H9 (cell line): Measurements from ENCODE around the gene BEX3. TPM values are rescaled to one million over a fixed set of nuclear protein-coding genes. Genes with fewer than 3 reads are reported as not detected.

Experiments used
- DNase-seq: peaks from one replicate; pipeline ENCODE4 v3.0.0-alpha.2; 2017
- H2AFZ ChIP-seq: one replicate; pipeline ENCODE4 v1.6.1; 2013; ENCODE audit warnings: mild to moderate bottlenecking, low read length, control low read depth, moderate library complexity
- H2AK5ac ChIP-seq: 2 replicates; pipeline ENCODE4 v1.6.1; 2013; ENCODE audit warnings: low read length, control low read depth, mixed read lengths; ENCODE audit not compliant: insufficient read length
- H2BK120ac ChIP-seq: one replicate; pipeline ENCODE4 v1.6.1; 2013; ENCODE audit warnings: low read depth, mild to moderate bottlenecking, low read length, control low read depth, inconsistent platforms; ENCODE audit not compliant: poor library complexity, severe bottlenecking
- H2BK12ac ChIP-seq: 2 replicates; pipeline ENCODE4 v1.6.1; 2013; ENCODE audit warnings: low read length, control low read depth, mixed read lengths, low read depth; ENCODE audit not compliant: insufficient read length
- H2BK15ac ChIP-seq: 2 replicates; pipeline ENCODE4 v1.6.1; 2013; ENCODE audit warnings: low read depth, low read length, control low read depth
- H2BK20ac ChIP-seq: one replicate; pipeline ENCODE4 v1.6.1; 2013; ENCODE audit warnings: low read depth, mild to moderate bottlenecking, low read length, control low read depth, inconsistent platforms; ENCODE audit not compliant: poor library complexity, severe bottlenecking
- H2BK5ac ChIP-seq: 2 replicates; pipeline ENCODE4 v1.6.1; 2013; ENCODE audit warnings: low read length, control low read depth, mixed read lengths; ENCODE audit not compliant: insufficient read length
- H3K14ac ChIP-seq: 2 replicates; pipeline ENCODE4 v1.6.1; 2013; ENCODE audit warnings: low read length, control low read depth; ENCODE audit not compliant: insufficient read depth
- H3K18ac ChIP-seq: 2 replicates; pipeline ENCODE4 v1.6.1; 2013; ENCODE audit warnings: low read depth, mild to moderate bottlenecking, mixed read lengths, low read length, control low read depth; ENCODE audit not compliant: insufficient read length
- H3K23ac ChIP-seq: 2 replicates; pipeline ENCODE4 v1.6.1; 2013; ENCODE audit warnings: low read length, control low read depth, mixed read lengths, low read depth; ENCODE audit not compliant: insufficient read length
- H3K23me2 ChIP-seq: 2 replicates; pipeline ENCODE4 v1.6.1; 2013; ENCODE audit warnings: low read depth, mild to moderate bottlenecking, mixed read lengths, low read length, control low read depth; ENCODE audit not compliant: insufficient read length, poor library complexity, severe bottlenecking
- H3K27ac ChIP-seq: 2 replicates; pipeline ENCODE4 v1.5.1; 2013; ENCODE audit warnings: low read length, control low read depth, mixed read lengths, low read depth; ENCODE audit not compliant: insufficient read length
- H3K27me3 ChIP-seq: 2 replicates; pipeline ENCODE4 v1.6.1; 2013; ENCODE audit warnings: low read length, control low read depth, inconsistent platforms; ENCODE audit not compliant: insufficient read depth
- H3K4ac ChIP-seq: 2 replicates; pipeline ENCODE4 v1.6.1; 2013; ENCODE audit warnings: low read depth, mild to moderate bottlenecking, control low read depth, inconsistent platforms, low read length, moderate library complexity
- H3K4me1 ChIP-seq: 2 replicates; pipeline ENCODE4 v1.6.1; 2013; ENCODE audit warnings: low read length, control low read depth, inconsistent platforms; ENCODE audit not compliant: insufficient read depth
- H3K4me2 ChIP-seq: 2 replicates; pipeline ENCODE4 v1.6.1; 2013; ENCODE audit warnings: low read length, control low read depth, mixed read lengths; ENCODE audit not compliant: insufficient read length, insufficient read depth
- H3K56ac ChIP-seq: 2 replicates; pipeline ENCODE4 v1.6.1; 2013; ENCODE audit warnings: low read depth, mild to moderate bottlenecking, mixed read lengths, low read length, control low read depth; ENCODE audit not compliant: insufficient read length
- H3K79me1 ChIP-seq: 2 replicates; pipeline ENCODE4 v1.6.1; 2013; ENCODE audit warnings: low read depth, mild to moderate bottlenecking, moderate library complexity, low read length, control low read depth, inconsistent platforms; ENCODE audit not compliant: insufficient read depth, poor library complexity, severe bottlenecking
- H3K79me2 ChIP-seq: 2 replicates; pipeline ENCODE4 v1.6.1; 2013; ENCODE audit warnings: low read length, control low read depth, inconsistent platforms; ENCODE audit not compliant: insufficient read depth
- H3K9ac ChIP-seq: 2 replicates; pipeline ENCODE4 v1.6.1; 2013; ENCODE audit warnings: low read length, control low read depth, mixed read lengths; ENCODE audit not compliant: insufficient read length; ENCODE audit errors: extremely low read depth
- H3K9me3 ChIP-seq: one replicate; pipeline ENCODE4 v1.6.1; 2013; ENCODE audit warnings: low read depth, low read length, inconsistent platforms; ENCODE audit not compliant: control insufficient read depth
- H3T11ph ChIP-seq: one replicate; pipeline ENCODE4 v1.6.1; 2013; ENCODE audit warnings: mild to moderate bottlenecking, low read length, control low read depth, inconsistent platforms
- H4K20me1 ChIP-seq: one replicate; pipeline ENCODE4 v1.6.1; 2013; ENCODE audit not compliant: control insufficient read depth, insufficient read length, insufficient read depth
- H4K5ac ChIP-seq: 2 replicates; pipeline ENCODE4 v1.6.1; 2013; ENCODE audit warnings: low read depth, mild to moderate bottlenecking, mixed read lengths, low read length, control low read depth; ENCODE audit not compliant: insufficient read length
- H4K8ac ChIP-seq: replicated peaks from 2 replicates; pipeline ENCODE4 v1.6.1; 2013; ENCODE audit warnings: low read length, control low read depth, mixed read lengths, low read depth; ENCODE audit not compliant: insufficient read length
- H4K91ac ChIP-seq: 2 replicates; pipeline ENCODE4 v1.6.1; 2013; ENCODE audit warnings: low read depth, mild to moderate bottlenecking, moderate library complexity, mixed read lengths, low read length, control low read depth; ENCODE audit not compliant: insufficient read length
- H3K27ac Mint-ChIP-seq, 3 experiments: 2 replicates in 2 of 3; 3 replicates in 1 of 3; pipeline ENCODE4 v1.8.0; 2020 to 2021; ENCODE audit warnings: mixed read lengths in 3 of 3, mild to moderate bottlenecking in 1 of 3, moderate library complexity in 1 of 3
- H3K27me3 Mint-ChIP-seq: 2 replicates; pipeline ENCODE4 v1.8.0; 2021; ENCODE audit warnings: low read depth, mild to moderate bottlenecking, moderate library complexity, mixed read lengths
- H3K36me3 Mint-ChIP-seq, 3 experiments: 2 replicates in 2 of 3; 3 replicates in 1 of 3; pipeline ENCODE4 v1.8.0; 2020 to 2021; ENCODE audit warnings: low read depth in 3 of 3, mixed read lengths in 3 of 3; ENCODE audit not compliant: insufficient read depth in 1 of 3
- H3K4me1 Mint-ChIP-seq, 2 experiments: 2 replicates each; pipeline ENCODE4 v1.8.0; 2020; ENCODE audit warnings: mixed read lengths in 2 of 2
- H3K4me3 Mint-ChIP-seq, 2 experiments: 2 replicates in 1 of 2; 3 replicates in 1 of 2; pipeline ENCODE4 v1.8.0; 2020 to 2021; ENCODE audit warnings: mild to moderate bottlenecking in 2 of 2, mixed read lengths in 2 of 2, moderate library complexity in 1 of 2
- H3K9me3 Mint-ChIP-seq, 2 experiments: 2 replicates in 1 of 2; 3 replicates in 1 of 2; pipeline ENCODE4 v1.8.0; 2020; ENCODE audit warnings: mild to moderate bottlenecking in 2 of 2, mixed read lengths in 2 of 2, moderate library complexity in 1 of 2
- CTCF ChIP-seq: fragments of 200-600 bp; sonication (generic); conservative IDR thresholded peaks from 3 replicates; pipeline ENCODE4 v1.8.0; 2021; ENCODE audit warnings: antibody characterized with exemption, mild to moderate bottlenecking
- WGBS: extraction: QIAGEN DNeasy Blood & Tissue Kit; methylation state at CpG from one replicate; pipeline ENCODE4 v1.1.7; 2013; ENCODE audit warnings: missing lambda C conversion rate, low lambda C conversion rate, mixed read lengths; ENCODE audit not compliant: insufficient read length; ENCODE audit errors: extremely low coverage; 5-methylcytosine and 5-hydroxymethylcytosine counted together
- total RNA-seq: library from RNA; stranded (reverse); gene quantifications from 2 replicates; pipeline ENCODE4 v1.2.1, GENCODE V29; 2021

Gene BEX3
- total RNA-seq, 1 experiment from 2014 or later: 305 TPM

GRCh38 chrX:103396186-103396585 is 19.8 kb downstream of the BEX3 start:
- H3K14ac ChIP-seq: no peak overlapping the region
- Mint-ChIP-seq H3K27me3 (peaks cover 8% of the 10 kb centered on the region), H3K27ac (no peak overlapping the region), H3K36me3 (no peaks in the 10 kb centered on the region), H3K9me3 (peaks cover 0 to 61% of the 10 kb centered on the region in 2 experiments; a peak in 4 of 5 replicates), H3K4me1 (no peaks in the 10 kb centered on the region), H3K4me3 (no peak overlapping the region)
- H2BK20ac ChIP-seq: no peak overlapping the region
- H3K4ac ChIP-seq: no peak overlapping the region
- H2BK120ac ChIP-seq: no peak overlapping the region
- no peak overlapping the region for H2AK5ac ChIP-seq
- no peaks in the 10 kb centered on the region for H3K9me3 ChIP-seq
- H2AFZ ChIP-seq: no peak overlapping the region
- H3K23me2 ChIP-seq: no peaks in the 10 kb centered on the region
- H3K9ac ChIP-seq: no peak overlapping the region
- no peak overlapping the region for H3K4me2 ChIP-seq
- TF ChIP-seq CTCF: no peak
- H3K27ac ChIP-seq: no peak overlapping the region
- H3K79me2 ChIP-seq: no peaks in the 10 kb centered on the region
- H4K91ac ChIP-seq: no peak overlapping the region
- H4K20me1 ChIP-seq: no peaks in the 10 kb centered on the region
- WGBS: no CpG with 5 or more reads among the region's 5 CpGs
- no peak overlapping the region for H2BK12ac ChIP-seq
- DNase-seq: no peak
- H3K79me1 ChIP-seq: no peaks in the 10 kb centered on the region
- H4K8ac ChIP-seq: no peak overlapping the region
- no peak overlapping the region for H2BK5ac ChIP-seq
- no peak overlapping the region for H3T11ph ChIP-seq
- no peaks in the 10 kb centered on the region for H3K4me1 ChIP-seq
- no peaks in the 10 kb centered on the region for H3K27me3 ChIP-seq
- no peak overlapping the region for H2BK15ac ChIP-seq
- no peak overlapping the region for H3K23ac ChIP-seq
- H3K18ac ChIP-seq: no peak overlapping the region
- H3K56ac ChIP-seq: no peak overlapping the region
- H4K5ac ChIP-seq: no peak overlapping the region
